NCI-H2029 treated with DMSO at 0.1 percent for 48 hours (cell line): ENCODE data around the gene RUNDC1.

Experiments used
- DNase-seq: peaks from one replicate; lab custom pipeline; 2025; lab: John Stamatoyannopoulos, UW

RUNDC1 gene

DNA sequence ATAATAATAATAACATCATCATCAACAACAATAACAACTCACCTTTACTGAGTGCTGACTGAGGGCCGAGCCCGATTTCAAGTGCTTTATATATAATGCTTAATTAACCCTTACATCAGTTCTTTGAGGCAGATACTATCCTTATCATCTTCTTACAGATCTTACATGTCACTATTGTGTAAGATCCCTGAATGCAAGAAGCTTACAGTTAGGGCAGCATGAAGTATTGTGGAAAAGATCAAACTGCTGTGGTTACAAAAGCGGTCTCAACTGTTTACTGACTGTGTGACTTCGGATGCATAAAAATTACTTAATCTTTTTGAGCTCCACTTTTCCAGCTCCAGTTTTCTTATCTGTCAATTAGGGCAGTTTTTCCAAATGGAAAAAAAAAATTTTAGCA lies 38.6 kb downstream of the RUNDC1 start:
- no peak for DNase-seq

DNA sequence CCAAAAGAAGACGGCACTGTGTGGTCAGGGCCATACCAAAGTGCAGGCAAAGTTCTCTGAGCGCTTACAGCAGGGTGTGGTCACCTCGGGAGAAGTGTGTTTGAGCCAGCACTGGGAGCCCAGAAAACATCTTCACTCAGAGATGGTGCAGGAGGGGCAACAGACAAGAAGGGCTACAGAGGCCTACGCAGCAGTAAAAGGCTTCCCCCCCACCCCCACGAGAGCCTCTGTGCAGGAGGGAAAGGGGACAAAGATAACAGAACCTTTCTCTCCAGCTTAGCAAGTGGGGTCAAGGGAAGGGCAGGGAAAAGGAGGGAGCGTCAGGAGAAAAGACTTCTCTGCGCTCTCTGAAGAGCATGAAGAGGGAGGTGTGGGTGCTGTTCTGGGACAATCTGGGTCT lies 39.1 kb downstream of the RUNDC1 start:
- DNase-seq: no peak

DNA sequence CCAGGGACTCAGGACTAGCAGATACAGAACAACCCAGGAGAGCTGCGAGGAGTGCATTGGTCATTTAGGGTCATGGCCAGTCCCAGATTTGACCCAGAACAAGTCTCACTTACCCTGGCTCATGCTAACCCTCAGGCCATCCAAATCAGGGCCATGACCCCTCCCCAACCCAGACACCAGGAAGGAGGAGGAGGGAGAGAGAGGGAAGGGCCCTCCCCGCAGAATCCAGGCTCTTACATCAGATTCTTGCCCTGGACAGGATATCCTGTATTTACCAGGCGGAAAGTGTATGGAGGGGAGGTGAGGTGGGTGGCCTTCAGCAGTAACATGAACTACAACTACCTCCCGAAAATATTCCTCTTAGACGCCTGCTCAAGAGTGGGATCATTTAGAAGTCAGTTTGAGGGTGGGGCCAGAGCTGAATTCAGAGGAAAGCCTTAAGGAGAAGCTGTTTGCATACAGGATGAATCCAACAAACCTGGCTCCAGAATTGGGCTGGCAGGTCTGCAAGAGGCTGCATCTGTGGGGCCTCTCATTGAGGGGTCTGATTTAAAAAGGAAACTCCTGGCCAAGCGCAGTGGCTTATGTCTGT lies 39.8 kb downstream of the RUNDC1 start:
- no peak for DNase-seq

DNA sequence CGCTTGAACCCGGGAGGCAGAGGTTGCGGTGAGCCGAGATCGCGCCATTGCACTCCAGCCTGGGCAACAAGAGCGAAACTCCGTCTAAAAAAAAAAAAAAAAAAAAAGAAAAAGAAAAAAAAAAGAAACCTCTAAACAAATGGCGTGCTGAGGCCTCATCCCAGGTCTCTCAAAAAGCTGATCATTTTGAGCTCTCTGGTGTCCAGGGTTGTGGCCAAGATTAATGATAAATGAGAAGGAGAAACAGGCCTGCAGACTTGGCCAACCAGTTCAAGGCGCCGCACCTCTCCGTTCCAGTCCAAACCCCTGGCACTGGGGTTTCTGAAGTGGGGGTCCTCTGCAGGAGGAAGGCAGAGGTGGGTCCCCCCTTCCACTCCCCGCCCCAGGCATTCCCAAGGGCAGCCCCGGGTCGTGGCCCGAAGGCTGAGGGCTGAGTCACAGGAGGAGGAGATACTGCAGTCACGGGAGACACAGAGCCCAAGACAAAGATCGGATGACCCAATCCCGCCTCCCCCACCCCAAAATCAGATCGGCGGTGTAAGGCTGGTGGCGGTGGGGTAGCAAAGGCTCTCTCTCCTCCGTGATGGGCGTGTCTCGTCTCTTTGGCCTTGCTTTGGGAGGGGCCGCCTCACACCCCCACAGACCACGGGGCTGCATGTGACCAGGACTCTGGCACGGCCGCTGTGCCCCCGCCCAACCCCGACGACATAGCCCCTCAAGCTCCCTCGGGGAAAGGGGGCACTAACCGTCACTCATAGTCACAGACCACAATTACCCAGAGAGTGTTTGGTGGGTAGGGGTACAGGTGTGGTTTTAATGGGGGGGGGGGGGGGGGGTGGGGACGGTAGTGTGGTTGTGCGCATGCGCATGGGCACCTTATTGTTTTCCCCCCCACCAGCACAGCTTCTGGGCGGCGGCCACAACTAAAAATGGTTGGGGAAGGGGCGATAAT lies 40.7 kb downstream of the RUNDC1 start:
- no peak for DNase-seq

DNA sequence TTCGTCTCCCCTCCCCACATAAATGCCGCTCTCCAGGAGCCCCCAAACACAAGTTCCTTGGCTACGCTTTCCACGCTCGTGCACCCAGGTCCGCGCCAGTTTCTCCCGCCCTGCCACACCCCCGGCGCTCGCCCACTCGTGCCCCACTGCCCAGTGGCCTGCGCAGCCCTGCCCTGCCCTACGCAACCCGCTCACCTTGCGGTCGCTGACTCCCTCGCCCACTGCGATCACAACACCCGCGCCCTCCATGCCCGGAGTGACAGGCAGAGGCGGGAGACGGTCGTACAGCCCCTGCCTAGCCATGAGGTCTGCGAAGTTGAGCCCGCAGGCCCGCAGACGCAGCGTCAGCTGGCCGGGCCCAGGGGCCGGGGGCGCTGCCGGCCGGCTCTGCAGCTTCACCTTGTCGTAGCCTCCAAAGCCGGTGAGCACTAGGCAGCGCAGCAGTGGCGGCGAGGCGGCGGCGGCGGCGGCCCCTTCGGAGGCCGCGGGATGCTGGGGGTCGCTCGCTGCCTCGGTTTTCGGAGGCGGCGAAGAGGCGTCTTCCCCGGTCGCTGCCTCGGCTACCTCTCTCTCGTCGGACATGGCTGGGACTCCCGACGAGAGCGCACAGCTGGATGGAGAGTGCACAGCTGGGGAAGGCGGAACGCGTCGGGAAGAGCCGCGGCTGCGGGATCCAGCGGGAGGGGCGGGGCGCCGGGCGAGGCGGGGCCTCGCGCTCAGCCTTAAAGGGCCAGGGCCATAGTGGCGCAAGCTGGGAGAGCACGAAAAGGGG lies 41.6 kb downstream of the RUNDC1 start, which contains the start of gene VAT1:
TSS of gene VAT1 (minus strand) at position 645 of the 772 bp plus-strand sequence. CDS start at position 582, 63 bp downstream.
- peak; percentile 8 for DNase-seq

DNA sequence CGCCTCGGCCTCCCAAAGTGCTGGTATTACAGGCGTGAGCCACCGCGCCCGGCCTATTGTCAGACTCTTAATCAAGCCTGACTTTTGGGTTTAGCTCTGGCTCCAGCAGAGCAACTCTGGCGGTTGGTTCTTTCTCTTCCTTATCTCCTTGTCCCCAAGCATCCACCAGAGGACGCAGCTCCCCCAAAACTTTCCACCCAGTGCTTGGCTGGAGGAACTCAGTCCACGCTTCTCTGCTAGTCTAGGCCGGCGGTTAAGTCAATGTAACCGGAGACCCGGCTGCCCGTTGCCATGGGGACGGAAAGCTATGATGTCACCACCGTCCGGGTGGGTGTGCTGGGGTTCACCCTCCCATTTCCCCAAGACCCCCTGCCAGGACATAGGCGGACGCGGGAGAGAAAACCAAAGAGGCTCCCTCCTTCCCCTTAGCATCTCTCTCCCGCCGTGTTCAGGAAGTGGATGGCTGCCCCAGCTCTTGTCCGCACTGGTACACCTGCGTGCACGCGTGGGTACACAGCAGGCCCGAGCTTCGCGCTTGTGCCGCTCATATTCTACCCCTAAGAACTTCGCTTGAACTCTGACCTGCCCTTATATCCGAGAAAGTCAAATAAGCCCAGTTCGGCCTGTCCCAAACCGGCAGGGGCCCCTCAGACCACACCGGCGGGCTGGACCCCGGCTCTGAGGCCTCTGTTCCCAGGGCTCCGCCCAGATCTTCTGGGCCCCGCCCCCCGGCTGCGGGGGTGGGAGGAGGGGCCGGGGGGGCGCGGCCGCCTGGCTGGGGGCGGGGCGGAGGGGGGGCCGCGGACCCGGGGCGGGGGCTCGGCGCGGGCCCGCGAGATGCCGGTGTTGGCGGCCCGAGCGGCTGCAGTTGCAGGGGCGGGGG lies 44.3 kb downstream of the RUNDC1 start, which contains the start of gene RND2:
TSS of gene RND2 (plus strand) at position 825 of the 883 bp plus-strand sequence. CDS start 117 bp downstream, outside the sequence.
- DNase-seq: peak; percentile 27

DNA sequence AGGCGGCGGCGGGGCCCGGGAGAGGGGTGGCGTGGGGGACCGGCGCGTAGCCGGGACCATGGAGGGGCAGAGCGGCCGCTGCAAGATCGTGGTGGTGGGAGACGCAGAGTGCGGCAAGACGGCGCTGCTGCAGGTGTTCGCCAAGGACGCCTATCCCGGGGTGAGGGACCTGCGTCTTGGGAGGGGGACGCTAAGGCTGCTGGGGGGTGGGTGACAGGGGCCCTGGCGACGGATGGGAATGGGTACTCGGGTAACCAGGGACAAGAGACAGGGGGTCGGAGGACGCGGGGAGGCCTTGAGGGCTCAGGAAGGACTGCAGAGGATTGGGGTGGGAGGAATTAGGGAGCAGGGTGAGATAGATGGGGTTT lies 44.9 kb downstream of the RUNDC1 start:
- no peak for DNase-seq

DNA sequence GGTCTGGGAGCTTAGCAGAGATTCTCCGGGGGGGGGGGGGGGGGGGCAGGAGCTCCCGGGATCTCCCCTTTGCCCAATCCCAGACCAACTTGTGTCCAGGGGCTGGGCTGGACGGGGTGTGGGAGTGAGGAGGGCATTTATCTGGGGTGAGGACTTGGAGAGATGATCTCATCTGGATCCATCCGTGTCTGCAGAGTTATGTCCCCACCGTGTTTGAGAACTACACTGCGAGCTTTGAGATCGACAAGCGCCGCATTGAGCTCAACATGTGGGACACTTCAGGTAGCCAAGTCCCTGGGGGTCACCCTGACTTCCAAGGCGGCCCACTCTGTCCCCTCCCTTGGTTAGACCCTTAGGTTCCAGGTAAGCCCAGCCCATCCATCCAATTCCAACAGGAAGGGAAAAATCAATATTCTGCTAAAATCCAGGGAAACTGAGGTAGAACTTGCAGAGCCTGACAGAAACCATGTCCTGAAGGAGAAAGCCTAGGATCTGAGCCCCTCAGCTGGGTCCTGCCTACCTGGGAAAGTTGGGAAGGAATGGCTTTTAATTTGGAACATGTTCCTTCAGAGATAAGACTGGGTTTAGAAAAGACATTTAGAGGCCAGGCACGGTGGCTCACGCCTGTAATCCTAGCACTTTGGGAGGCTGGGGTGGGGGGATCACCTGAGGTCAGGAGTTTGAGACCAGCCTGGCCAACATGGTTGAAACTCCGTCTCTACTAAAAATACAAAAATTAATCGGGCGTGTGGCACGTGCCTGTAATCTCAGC lies 45.6 kb downstream of the RUNDC1 start:
- no peak for DNase-seq

DNA sequence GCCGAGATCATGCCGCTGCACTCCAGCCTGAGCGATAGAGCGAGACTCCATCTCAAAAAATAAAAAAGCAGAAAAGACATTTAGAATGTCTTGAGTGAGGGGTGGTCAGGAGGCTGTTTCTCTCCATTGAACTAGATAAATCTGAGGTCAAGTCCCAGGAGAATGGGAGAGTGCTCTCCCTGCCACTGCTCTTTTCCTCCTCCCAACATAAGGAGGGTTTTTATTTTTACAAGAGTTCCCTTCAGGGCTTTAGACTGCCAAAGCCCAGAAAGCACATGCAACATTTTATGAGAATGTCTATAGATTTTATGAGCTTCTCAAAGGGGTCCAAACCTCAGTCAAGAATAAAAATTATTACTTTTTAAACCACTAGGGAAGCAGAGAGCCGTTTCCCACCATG lies 46.2 kb downstream of the RUNDC1 start:
- no peak for DNase-seq

DNA sequence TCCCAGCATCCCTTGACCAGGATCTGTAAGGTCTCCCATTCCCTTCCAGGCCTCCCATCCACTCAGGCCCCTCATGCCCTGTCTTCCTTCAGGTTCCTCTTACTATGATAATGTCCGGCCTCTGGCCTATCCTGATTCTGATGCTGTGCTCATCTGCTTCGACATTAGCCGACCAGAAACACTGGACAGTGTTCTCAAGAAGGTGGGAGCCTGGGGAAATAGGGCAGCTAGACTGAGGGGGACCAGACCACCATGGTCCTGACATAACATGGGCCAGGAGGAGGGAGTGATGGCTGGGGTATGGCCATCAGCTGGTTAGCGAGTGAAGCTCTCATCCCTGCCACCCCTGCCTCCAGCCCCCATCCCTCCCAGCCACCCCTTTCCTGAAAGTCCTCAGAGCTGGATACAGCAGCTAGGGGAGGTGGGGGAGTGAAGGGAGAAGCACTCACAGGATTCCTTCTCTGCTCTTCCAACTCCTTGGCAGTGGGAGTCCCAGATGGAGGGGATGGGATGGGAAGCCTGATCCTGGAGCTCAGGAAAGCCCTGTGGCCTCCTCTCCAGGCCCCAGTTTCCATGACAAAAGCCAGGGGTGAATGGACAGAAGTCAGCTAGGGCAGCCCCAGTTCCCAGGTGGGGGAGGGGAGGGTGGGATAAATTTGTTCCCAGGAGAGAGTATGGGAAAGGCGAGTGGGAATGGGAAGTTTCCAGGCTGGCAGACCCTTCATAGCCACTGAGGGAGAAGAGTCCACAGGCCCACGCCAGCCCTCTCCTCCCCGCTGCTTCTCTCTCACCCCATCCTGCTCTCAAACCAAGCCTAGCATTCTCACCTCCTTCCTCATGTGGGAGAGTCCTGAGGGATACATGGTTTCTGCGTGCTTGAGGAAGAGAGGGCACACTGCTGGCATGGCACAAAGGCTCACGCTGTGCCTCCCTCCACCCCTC lies 47.0 kb downstream of the RUNDC1 start:
- no peak for DNase-seq

DNA sequence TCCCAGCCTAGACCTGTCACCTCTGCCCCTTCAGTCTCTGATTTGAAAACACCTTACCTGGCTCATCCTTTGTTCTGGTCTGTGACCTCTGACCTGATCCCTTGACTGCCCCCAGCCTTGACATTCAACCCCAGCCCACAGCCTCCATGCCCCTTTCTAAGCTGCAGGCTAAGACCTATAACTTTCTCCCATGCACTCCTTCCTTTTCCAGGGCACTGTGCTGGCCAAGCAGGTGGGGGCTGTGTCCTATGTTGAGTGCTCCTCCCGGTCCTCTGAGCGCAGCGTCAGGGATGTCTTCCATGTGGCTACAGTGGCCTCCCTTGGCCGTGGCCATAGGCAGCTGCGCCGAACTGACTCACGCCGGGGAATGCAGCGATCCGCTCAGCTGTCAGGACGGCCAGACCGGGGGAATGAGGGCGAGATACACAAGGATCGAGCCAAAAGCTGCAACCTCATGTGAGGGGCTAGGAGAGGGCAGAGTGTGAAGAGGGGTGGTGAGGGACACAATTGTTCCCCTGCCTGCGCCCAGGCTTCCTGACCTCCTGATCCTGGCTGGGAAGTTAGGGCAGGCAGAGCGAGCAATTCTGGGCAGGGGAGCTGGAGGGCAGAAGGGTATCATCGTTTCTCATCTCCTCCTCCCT lies 48.0 kb downstream of the RUNDC1 start:
- no peak for DNase-seq

DNA sequence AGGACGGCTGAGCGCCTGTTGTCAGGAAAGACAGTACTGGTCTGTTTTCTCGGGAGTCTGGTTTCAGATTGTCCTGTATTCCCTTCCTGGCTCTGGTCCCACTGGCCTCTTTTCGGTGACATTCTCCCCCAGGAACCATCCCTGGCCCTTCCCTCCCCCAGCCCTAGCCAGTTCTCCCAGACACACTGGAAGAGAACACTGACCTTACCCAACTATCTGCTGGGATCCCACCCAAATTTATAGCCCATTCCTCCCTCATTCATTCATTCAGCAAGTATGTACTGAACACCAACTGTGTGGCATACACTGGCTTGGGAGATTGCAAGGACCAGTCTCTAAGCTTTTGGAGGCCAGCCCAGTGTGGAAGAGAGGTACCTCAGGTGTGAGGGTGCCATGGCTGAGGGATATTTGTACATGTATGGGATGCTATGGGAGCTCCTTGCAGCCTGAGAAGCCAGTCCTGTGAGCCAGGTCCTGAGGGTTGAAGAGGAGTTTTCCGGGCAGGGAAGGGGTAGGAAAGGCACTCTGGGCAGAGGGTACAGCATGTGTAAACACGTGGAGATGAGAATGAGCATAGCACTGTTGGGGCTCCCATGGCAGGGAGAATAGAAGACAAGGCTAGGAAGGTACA lies 49.9 kb downstream of the RUNDC1 start:
- DNase-seq: no peak

DNA sequence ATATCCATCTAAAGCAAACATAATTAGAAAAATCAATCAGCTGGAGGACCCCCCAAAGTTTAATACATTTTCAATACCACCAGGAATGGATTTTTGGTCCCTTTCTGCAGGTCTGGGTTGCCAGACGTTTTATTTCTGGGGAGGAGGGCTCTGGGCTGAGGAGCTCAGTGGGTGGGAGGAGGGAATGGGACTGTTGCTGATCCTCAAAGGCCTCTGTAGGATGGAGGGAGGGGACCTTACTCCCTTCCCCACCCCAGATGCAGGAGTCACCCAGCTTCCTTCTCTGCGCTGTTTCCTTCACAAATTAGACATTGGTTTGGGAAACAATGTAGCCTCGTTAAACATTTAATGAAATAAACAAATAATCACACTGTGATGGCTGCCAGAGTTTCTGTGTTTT lies 51.3 kb downstream of the RUNDC1 start:
- DNase-seq: no peak

DNA sequence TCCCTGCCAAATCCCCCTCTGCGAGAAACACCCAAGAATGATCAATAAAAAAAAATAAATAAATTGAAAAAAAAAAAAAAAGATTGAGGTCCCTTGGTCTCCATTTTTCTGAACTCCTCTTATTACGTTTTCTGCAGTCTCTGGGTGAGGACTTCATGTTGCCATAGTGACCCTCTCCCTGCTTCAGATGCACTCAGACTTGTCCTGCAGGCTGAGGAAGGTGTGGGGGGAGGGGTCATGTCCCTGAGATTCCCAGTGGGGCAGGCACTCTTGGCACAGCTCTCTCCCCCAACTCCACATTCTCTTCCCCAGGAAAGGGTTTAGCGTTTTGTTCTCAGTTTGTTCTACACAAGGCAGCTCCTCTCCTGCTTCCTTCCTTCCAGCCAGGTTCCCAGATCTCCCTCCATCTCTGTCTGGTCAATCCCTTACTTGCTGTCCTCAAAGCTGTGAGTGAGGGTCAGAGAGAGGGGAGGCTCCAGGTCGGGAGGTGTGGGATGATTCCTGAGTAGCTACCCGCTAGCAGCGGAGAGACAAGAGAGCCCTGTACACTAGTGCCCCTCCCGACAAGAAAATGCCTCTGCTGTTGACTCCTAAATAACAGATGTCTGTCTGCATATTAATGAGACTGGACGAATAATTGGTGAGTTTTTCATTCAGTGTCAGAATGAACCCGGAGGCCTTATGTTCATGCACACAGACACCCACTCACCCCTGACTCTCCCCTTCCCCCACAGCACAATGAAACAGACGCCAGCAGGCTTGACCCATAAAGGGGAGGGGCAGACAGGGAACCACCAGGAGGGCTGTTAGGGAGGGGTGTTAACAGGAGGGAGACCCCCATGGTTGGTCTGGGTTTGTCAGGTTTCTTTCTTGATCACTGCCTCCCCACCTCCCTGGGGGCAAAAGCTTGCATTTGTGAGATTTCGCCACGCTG lies 53.9 kb downstream of the RUNDC1 start:
- no peak for DNase-seq

DNA sequence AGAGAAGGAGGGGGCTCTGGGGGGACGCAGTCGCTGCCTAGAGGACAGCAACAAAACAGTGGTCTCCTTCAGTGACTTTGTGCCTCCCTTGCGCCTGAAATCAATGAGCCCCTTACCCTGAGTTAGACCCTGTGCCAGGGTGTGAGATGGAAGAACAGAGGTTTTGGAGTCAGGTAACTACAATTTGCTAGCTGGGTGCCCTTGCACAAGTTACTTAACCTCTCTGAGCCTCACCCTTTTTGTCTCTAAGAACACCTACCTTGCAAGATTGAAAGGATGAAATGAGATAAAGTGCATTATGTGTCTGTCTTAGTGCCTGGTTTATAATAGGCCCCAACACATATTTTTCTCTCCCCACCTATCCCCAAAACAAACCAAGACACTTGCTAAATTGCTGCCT lies 54.5 kb downstream of the RUNDC1 start:
- no peak for DNase-seq

DNA sequence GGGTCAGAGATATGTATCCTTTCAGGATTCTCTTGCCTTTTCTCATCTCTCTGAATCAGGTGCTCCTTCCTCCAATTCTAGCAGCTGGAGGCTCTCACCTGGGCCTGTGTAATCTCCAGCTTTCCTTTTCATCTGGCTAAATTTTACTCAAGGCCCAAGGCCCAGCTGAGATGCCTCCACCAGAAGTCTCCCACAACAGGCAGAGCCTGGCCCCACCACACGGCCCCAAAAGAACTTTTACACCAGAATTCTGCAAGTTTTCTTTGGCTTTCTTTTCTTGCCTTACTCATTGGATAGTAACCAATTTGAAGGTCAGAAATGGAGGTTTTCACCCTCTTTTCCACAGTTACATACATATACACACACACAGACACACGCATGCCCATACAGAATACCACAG lies 59.3 kb downstream of the RUNDC1 start:
- DNase-seq: no peak

DNA sequence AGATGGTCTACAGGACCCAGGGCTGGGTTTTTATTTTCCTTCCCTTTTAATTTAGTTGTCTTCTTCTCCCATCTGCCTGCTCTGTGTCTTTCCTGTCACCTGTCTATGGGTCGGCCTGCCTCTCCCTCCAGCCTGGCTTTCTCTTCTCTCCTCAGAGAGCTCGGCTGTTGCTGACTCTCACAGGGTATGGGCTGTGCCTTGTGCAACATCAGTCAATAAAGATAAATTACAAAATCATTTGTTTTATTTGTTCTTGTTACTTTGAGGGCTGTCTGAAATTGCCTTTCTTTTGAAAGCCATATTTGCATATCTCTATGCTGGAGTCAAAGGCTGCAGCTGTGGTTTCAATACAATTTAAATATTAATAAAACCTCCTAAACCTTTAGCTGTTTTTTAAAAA lies 60.3 kb downstream of the RUNDC1 start:
- DNase-seq: no peak
